HG03439 (cell line): Measurements from ENCODE around the gene SIM1.
A peak's percentile ranks its signal among the peaks of the same experiment; 100 is the strongest.
"Not testable (repeated sequence)": the region's sequence is repeated elsewhere in the genome, so short reads cannot be mapped to it uniquely, and the experiment has no call there.

Experiments
- ATAC-seq: cut with Tn5 transposase; IDR thresholded peaks from one replicate; pipeline ENCODE4 v1.9.1; 2021; ENCODE audit warnings: mild to moderate bottlenecking, moderate library complexity; ENCODE audit not compliant: unreplicated experiment

SIM1 gene

GRCh38 chr6:100370265-100370664 is 94.5 kb downstream of the SIM1 start:
- no peak for ATAC-seq

- ATAC-seq = no peak
These were observed 98.3 kb downstream of the SIM1 start for GRCh38 chr6:100366419-100366818.

- ATAC-seq = no peak
These were observed 101.1 kb downstream of the SIM1 start for GRCh38 chr6:100363651-100364050.

GRCh38 chr6:100354736-100355641 is 109.7 kb downstream of the SIM1 start:
- not testable (repeated sequence) for ATAC-seq

GRCh38 chr6:100353276-100354015 is 111.3 kb downstream of the SIM1 start:
- no peak for ATAC-seq

- no peak for ATAC-seq
These were observed 114.6 kb downstream of the SIM1 start for GRCh38 chr6:100350139-100350538.

- no peak for ATAC-seq
These were observed 115.4 kb downstream of the SIM1 start for GRCh38 chr6:100349366-100349765.

- peak; percentile 57 for ATAC-seq
These were observed 116.7 kb downstream of the SIM1 start for GRCh38 chr6:100347901-100348550.

- no peak for ATAC-seq
These were observed 117.9 kb downstream of the SIM1 start for GRCh38 chr6:100346828-100347227.

GRCh38 chr6:100346203-100346602 is 118.5 kb downstream of the SIM1 start:
- ATAC-seq = no peak

GRCh38 chr6:100344761-100345160 is 120.0 kb downstream of the SIM1 start:
- ATAC-seq = no peak

- ATAC-seq = no peak
These were observed 120.4 kb downstream of the SIM1 start for GRCh38 chr6:100344321-100344720.

- no peak for ATAC-seq
These were observed 121.2 kb downstream of the SIM1 start for GRCh38 chr6:100343316-100344077.

GRCh38 chr6:100342830-100343229 is 121.9 kb downstream of the SIM1 start:
- ATAC-seq = no peak

- ATAC-seq = no peak
These were observed 125.0 kb downstream of the SIM1 start for GRCh38 chr6:100339574-100340255.

- no peak for ATAC-seq
These were observed 126.6 kb downstream of the SIM1 start for GRCh38 chr6:100338090-100338489.

- no peak for ATAC-seq
These were observed 127.8 kb downstream of the SIM1 start for GRCh38 chr6:100336876-100337275.

GRCh38 chr6:100335991-100336390 is 128.7 kb downstream of the SIM1 start:
- no peak for ATAC-seq
